Ishikawa (cell line): Measurements from ENCODE around the gene DEF6.

Experiments used
- CEBPB ChIP-seq: IDR thresholded peaks from 2 replicates; pipeline ENCODE4 v1.6.1; 2012
- CREB1 ChIP-seq: IDR thresholded peaks from 2 replicates; pipeline ENCODE4 v1.6.1; 2012; ENCODE audit warnings: low read depth
- EGR1 ChIP-seq: IDR thresholded peaks from 2 replicates; pipeline ENCODE4 v1.6.1; 2012
- EP300 ChIP-seq: IDR thresholded peaks from 2 replicates; pipeline ENCODE4 v1.6.1; 2012; ENCODE audit warnings: borderline replicate concordance
- FOXM1 ChIP-seq: IDR thresholded peaks from 2 replicates; pipeline ENCODE4 v1.6.1; 2012; ENCODE audit warnings: low read depth, borderline replicate concordance
- MAX ChIP-seq: IDR thresholded peaks from 2 replicates; pipeline ENCODE4 v1.6.1; 2012
- NFIC ChIP-seq: IDR thresholded peaks from 2 replicates; pipeline ENCODE4 v1.6.1; 2012
- RAD21 ChIP-seq: IDR thresholded peaks from 2 replicates; pipeline ENCODE4 v1.6.1; 2012; ENCODE audit warnings: low read depth
- TAF1 ChIP-seq: IDR thresholded peaks from 2 replicates; pipeline ENCODE4 v1.6.1; 2012; ENCODE audit warnings: low read depth, mild to moderate bottlenecking
- TCF12 ChIP-seq: IDR thresholded peaks from 2 replicates; pipeline ENCODE4 v1.6.1; 2012; ENCODE audit warnings: low read depth
- TEAD4 ChIP-seq: IDR thresholded peaks from 2 replicates; pipeline ENCODE4 v1.6.1; 2012
- YY1 ChIP-seq: IDR thresholded peaks from 2 replicates; pipeline ENCODE4 v1.6.1; 2012; ENCODE audit warnings: low read depth
- ZBTB7A ChIP-seq: IDR thresholded peaks from 2 replicates; pipeline ENCODE4 v1.6.1; 2012; ENCODE audit warnings: low read depth
- TF ChIP-seq, protein P1 (sequence below): IDR thresholded peaks from 2 replicates; pipeline ENCODE4 v1.6.1; 2012; ENCODE audit warnings: low read depth, mild to moderate bottlenecking
- TF ChIP-seq, protein P2 (sequence below): IDR thresholded peaks from 2 replicates; pipeline ENCODE4 v1.6.1; 2012

DEF6 gene

GRCh38 chr6:35354361-35355135 lies 56.9 kb downstream of the DEF6 start:
- TF ChIP-seq YY1 (no peak), RAD21 (no peak), CREB1 (no peak), CEBPB (peak; percentile 46; the same call in 1 of the 2 replicates)

- TF ChIP-seq YY1 (no peak), TAF1 (no peak), EP300 (no peak), TCF12 (no peak), RAD21 (no peak), EGR1 (no peak), ZBTB7A (no peak), NFIC (no peak), TEAD4 (no peak), CEBPB (no peak), MAX (no peak)
- TF ChIP-seq, protein P1, sequence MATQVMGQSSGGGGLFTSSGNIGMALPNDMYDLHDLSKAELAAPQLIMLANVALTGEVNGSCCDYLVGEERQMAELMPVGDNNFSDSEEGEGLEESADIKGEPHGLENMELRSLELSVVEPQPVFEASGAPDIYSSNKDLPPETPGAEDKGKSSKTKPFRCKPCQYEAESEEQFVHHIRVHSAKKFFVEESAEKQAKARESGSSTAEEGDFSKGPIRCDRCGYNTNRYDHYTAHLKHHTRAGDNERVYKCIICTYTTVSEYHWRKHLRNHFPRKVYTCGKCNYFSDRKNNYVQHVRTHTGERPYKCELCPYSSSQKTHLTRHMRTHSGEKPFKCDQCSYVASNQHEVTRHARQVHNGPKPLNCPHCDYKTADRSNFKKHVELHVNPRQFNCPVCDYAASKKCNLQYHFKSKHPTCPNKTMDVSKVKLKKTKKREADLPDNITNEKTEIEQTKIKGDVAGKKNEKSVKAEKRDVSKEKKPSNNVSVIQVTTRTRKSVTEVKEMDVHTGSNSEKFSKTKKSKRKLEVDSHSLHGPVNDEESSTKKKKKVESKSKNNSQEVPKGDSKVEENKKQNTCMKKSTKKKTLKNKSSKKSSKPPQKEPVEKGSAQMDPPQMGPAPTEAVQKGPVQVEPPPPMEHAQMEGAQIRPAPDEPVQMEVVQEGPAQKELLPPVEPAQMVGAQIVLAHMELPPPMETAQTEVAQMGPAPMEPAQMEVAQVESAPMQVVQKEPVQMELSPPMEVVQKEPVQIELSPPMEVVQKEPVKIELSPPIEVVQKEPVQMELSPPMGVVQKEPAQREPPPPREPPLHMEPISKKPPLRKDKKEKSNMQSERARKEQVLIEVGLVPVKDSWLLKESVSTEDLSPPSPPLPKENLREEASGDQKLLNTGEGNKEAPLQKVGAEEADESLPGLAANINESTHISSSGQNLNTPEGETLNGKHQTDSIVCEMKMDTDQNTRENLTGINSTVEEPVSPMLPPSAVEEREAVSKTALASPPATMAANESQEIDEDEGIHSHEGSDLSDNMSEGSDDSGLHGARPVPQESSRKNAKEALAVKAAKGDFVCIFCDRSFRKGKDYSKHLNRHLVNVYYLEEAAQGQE, result no peak
- TF ChIP-seq, protein P2, sequence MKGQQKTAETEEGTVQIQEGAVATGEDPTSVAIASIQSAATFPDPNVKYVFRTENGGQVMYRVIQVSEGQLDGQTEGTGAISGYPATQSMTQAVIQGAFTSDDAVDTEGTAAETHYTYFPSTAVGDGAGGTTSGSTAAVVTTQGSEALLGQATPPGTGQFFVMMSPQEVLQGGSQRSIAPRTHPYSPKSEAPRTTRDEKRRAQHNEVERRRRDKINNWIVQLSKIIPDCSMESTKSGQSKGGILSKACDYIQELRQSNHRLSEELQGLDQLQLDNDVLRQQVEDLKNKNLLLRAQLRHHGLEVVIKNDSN, result no peak
Measured at GRCh38 chr6:35356391-35356790, 58.8 kb downstream of the DEF6 start.

DNA sequence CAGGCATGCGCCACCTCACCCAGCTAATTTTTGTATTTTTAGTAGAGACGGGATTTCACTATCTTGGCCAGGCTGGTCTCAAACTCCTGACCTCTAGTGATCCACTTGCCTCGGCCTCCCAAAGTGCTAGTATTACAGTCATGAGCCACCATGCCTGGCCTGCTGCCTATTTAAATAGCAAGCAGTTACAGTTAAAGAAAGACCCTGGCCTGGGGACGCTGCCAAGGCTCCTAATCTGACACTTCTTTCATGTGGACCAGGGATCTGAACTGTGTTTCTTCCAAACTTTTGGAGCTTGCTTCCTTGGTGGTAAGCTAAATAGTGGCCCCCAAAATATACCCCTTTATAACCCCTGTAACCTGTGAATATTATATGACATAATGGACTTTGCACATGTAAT lies 60.1 kb downstream of the DEF6 start:
- no peak for TF ChIP-seq EGR1
- TF ChIP-seq YY1, result no peak
- no peak for TF ChIP-seq CREB1
- TF ChIP-seq TAF1, result no peak
- no peak for TF ChIP-seq TCF12
- no peak for TF ChIP-seq ZBTB7A
- no peak for TF ChIP-seq RAD21
- TF ChIP-seq, protein P1, result no peak
- TF ChIP-seq, protein P2, result no peak
- TF ChIP-seq CEBPB, result no peak
- no peak for TF ChIP-seq EP300
- TF ChIP-seq FOXM1, result no peak
- no peak for TF ChIP-seq MAX

- TF ChIP-seq, protein P1, result no peak
- TF ChIP-seq CREB1, result no peak
- no peak for TF ChIP-seq TAF1
- no peak for TF ChIP-seq EP300
- TF ChIP-seq, protein P2, result no peak
- TF ChIP-seq NFIC, result no peak
- TF ChIP-seq EGR1, result no peak
- TF ChIP-seq RAD21, result no peak
- no peak for TF ChIP-seq ZBTB7A
- no peak for TF ChIP-seq CEBPB
- no peak for TF ChIP-seq MAX
- TF ChIP-seq TCF12, result no peak
- TF ChIP-seq YY1, result no peak
Measured at GRCh38 chr6:35358086-35358485, 60.5 kb downstream of the DEF6 start.
